ENCODE results near the gene GSAP. TPM values are rescaled to one million over a fixed set of nuclear protein-coding genes. Genes with fewer than 3 reads are reported as not detected.
"Not testable (repeated sequence)": the region's sequence is repeated elsewhere in the genome, so short reads cannot be mapped to it uniquely, and the experiment has no call there.

The GSAP gene
- total RNA-seq, 4 donors from 2014 or later = 12.6 to 22.8 (median 17.0) TPM

DNA sequence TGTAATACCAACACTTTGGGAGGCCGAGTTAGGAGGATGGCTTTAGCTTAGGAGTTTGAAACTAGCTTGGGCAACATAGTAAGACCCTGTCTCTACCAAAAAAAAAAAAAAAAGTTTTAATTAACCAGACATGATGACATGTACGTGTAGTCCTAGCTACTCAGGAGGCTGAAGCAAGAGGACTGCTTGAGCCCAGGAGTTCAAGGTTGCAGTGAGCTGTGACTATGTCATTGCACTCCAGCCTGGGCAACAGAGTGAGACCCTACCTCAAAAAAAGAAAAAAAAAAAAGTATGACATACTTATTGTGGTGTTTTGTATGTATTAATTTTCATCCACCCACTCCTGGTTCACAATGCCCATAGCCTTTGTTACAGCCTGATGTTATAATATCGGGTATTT lies 69.7 kb downstream of the GSAP start:
- H3K9me3 ChIP-seq = no peaks in the 10 kb centered on the region
- 87% methylated on average over 3 of the region's 3 CpGs for WGBS
- intact Hi-C loops (cut with DNase I) = no loop called here
- TF ChIP-seq EP300 (IDR thresholded peaks at IDR 0.05) (no peak), POLR2AphosphoS5 (IDR thresholded peaks at IDR 0.05) (no peak), POLR2A (IDR thresholded peaks at IDR 0.05; ENCODE audit: low read depth) (no peak)
- TF ChIP-seq, protein P1, sequence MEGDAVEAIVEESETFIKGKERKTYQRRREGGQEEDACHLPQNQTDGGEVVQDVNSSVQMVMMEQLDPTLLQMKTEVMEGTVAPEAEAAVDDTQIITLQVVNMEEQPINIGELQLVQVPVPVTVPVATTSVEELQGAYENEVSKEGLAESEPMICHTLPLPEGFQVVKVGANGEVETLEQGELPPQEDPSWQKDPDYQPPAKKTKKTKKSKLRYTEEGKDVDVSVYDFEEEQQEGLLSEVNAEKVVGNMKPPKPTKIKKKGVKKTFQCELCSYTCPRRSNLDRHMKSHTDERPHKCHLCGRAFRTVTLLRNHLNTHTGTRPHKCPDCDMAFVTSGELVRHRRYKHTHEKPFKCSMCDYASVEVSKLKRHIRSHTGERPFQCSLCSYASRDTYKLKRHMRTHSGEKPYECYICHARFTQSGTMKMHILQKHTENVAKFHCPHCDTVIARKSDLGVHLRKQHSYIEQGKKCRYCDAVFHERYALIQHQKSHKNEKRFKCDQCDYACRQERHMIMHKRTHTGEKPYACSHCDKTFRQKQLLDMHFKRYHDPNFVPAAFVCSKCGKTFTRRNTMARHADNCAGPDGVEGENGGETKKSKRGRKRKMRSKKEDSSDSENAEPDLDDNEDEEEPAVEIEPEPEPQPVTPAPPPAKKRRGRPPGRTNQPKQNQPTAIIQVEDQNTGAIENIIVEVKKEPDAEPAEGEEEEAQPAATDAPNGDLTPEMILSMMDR (IDR thresholded peaks at IDR 0.05) = no peak
- H3K36me3 ChIP-seq = no peaks in the 10 kb centered on the region
- H3K27me3 ChIP-seq = no peaks in the 10 kb centered on the region
- no peak overlapping the region for H3K27ac ChIP-seq (replicated peaks in 1 of 4)
- H3K4me3 ChIP-seq = no peak overlapping the region
- DNase-seq (ENCODE audit: extremely low spot score) = no peak
- H3K4me1 ChIP-seq = peaks cover 20 to 30% (median 28%) of the 10 kb centered on the region in 4 donors

DNA sequence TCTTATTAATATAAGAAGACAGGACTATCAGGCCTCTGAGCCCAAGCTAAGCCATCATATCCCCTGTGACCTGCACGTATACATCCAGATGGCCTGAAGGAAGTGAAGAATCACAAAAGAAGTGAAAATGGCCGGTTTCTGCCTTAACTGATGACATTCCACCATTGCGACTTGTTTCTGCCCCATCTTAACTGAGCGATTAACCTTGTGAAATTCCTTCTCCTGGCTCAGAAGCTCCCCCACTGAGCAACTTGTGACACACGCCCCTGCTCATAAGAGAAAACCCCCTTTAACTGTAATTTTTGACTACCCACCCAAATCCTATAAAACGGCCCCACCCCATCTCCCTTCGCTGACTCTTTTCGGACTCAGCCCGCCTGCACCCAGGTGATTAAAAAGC lies 70.7 kb downstream of the GSAP start:
- H3K27me3 ChIP-seq; intact Hi-C loops (cut with DNase I); H3K4me3 ChIP-seq; H3K27ac ChIP-seq (replicated peaks in 1 of 4); H3K36me3 ChIP-seq; H3K9me3 ChIP-seq: not testable (repeated sequence)
- peak; percentile 37 for DNase-seq (ENCODE audit: extremely low spot score)
- WGBS = 94% methylated on average over 9 of the region's 9 CpGs
- H3K4me1 ChIP-seq = peaks cover 19 to 26% (median 25%) of the 10 kb centered on the region in 4 donors

DNA sequence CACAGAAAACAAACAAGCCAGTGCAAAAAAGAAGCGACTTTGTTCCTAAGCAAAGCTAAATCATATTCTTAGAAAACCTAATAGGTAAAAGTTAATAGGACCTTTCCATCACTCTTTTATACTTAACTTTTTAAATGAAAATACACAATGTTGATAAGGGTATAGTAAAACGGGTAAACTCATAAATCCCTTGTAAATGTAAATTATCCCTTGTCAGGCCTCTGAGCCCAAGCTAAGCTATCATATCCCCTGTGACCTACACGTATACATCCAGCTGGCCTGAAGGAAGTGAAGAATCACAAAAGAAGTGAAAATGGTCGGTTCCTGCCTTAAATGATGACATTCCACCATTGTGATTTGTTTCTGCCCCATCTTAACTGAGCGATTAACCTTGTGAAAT lies 76.4 kb downstream of the GSAP start:
- WGBS = 77% methylated on average over 5 of the region's 5 CpGs
- peaks cover 6 to 36% (median 34%) of the 10 kb centered on the region in 4 donors for H3K4me1 ChIP-seq
- H3K9me3 ChIP-seq = no peaks in the 10 kb centered on the region
- H3K27me3 ChIP-seq = no peaks in the 10 kb centered on the region
- no peaks in the 10 kb centered on the region for H3K36me3 ChIP-seq
- H3K27ac ChIP-seq (replicated peaks in 1 of 4) = no peak overlapping the region
- no peak for DNase-seq (ENCODE audit: extremely low spot score)
- TF ChIP-seq EP300 (IDR thresholded peaks at IDR 0.05) (no peak), POLR2AphosphoS5 (IDR thresholded peaks at IDR 0.05) (no peak), POLR2A (IDR thresholded peaks at IDR 0.05; ENCODE audit: low read depth) (no peak)
- TF ChIP-seq, protein P1 (IDR thresholded peaks at IDR 0.05) = no peak
- H3K4me3 ChIP-seq = no peak overlapping the region
- intact Hi-C loops (cut with DNase I) = no loop called here

GRCh38 chr7:77338883-77339629 lies 77.1 kb downstream of the GSAP start:
- no peak for TF ChIP-seq POLR2A (IDR thresholded peaks at IDR 0.05; ENCODE audit: low read depth)
- TF ChIP-seq POLR2AphosphoS5 (IDR thresholded peaks at IDR 0.05) = peak in 1 of 2 donors; percentile 16
- intact Hi-C loops (cut with DNase I) = no loop called here
- Histone ChIP-seq H3K4me1 (peaks cover 6 to 38% (median 34%) of the 10 kb centered on the region in 4 donors), H3K36me3 (no peaks in the 10 kb centered on the region), H3K27ac (replicated peaks in 1 of 4) (peak overlapping the region in 2 of 4 donors; percentile 41 to 42), H3K9me3 (no peaks in the 10 kb centered on the region), H3K4me3 (no peak overlapping the region), H3K27me3 (no peaks in the 10 kb centered on the region)
- peak; percentile 88 for DNase-seq (ENCODE audit: extremely low spot score)
- WGBS = 91% methylated on average over 5 of the region's 5 CpGs

DNA sequence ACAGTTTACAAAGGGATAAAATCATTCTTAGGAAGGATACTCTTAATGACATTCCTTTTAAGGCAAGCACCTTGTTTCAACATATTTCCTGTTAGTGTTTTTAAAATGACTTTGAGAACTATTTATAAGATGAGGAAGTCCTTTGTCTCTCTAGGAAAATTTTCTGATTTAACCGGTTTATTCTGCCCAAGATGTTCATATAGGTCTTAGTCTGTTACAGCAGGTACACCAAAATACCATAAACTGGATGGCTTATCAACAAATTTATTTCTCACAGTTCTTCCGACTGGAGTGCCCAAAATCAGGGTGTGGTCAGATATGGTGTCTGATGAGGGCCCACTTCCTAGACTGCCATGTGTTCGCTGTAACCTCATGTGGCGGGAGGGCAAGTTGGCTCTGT lies 77.9 kb downstream of the GSAP start:
- no peak for DNase-seq (ENCODE audit: extremely low spot score)
- H3K4me3 ChIP-seq = no peak overlapping the region
- H3K4me1 ChIP-seq = peaks cover 6 to 38% (median 34%) of the 10 kb centered on the region in 4 donors
- no peaks in the 10 kb centered on the region for H3K36me3 ChIP-seq
- H3K27ac ChIP-seq (replicated peaks in 1 of 4) = peak overlapping the region in 3 of 4 donors; percentile 10 to 42 (median 41)
- no peaks in the 10 kb centered on the region for H3K9me3 ChIP-seq
- intact Hi-C loops (cut with DNase I) = no loop called here
- TF ChIP-seq POLR2A (IDR thresholded peaks at IDR 0.05; ENCODE audit: low read depth) (no peak), POLR2AphosphoS5 (IDR thresholded peaks at IDR 0.05) (no peak), EP300 (IDR thresholded peaks at IDR 0.05) (no peak)
- TF ChIP-seq, protein P1 (IDR thresholded peaks at IDR 0.05) = no peak
- no peaks in the 10 kb centered on the region for H3K27me3 ChIP-seq
- WGBS = 85% methylated on average over 4 of the region's 4 CpGs

Measured in esophagus muscularis mucosa (tissue), 4 donors.